Stimulated activated CD4-positive, alpha-beta T cell treated with anti-CD3 and anti-CD28 coated beads, Interleukin-1b, Interleukin-23, amount 100 ng/mL, for 24 hours (primary cell): ENCODE data around the gene C22orf31.
A peak's percentile ranks its signal among the peaks of the same experiment; 100 is the strongest.

ENCODE experiments used
- DNase-seq, 4 experiments: peaks; one replicate each; pipeline ENCODE4 v3.0.0-alpha.2; 2020; ENCODE audit warnings: low read depth in 4 of 4, low spot score in 1 of 4

Gene C22orf31

DNA sequence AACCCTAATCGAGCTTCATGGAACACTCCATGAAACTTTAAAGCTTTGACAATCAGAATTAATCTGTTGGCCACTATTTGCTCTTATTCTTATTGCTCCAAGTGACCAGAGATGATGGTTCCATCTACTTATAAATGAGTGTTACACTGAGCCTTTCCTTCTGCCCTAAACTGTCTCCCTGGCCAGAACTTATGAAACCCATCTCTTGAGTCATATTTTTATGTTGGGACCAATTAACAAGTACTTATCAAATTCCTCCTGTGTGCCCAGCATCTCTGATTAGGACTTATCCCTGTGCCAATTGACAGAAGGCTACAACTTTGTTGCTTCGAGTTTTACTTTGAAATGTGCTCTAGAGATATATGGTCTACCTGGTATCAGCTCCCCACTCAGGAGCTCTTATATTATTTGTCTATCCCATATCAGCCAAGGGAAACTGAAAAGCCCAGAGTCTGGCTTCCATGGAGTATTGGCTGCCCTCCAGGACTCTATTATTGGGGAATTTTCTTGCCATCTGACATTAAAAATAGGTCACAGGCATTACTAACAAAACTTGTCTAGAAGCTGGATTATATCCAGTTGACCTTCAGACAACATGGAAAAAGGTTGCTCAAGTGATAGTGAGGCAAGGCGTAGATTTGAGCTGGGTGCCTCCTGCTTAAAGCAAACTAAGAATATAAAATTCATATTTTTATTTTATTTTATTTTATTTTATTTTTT is 20.0 kb upstream of the C22orf31 start:
- no peak for DNase-seq

DNA sequence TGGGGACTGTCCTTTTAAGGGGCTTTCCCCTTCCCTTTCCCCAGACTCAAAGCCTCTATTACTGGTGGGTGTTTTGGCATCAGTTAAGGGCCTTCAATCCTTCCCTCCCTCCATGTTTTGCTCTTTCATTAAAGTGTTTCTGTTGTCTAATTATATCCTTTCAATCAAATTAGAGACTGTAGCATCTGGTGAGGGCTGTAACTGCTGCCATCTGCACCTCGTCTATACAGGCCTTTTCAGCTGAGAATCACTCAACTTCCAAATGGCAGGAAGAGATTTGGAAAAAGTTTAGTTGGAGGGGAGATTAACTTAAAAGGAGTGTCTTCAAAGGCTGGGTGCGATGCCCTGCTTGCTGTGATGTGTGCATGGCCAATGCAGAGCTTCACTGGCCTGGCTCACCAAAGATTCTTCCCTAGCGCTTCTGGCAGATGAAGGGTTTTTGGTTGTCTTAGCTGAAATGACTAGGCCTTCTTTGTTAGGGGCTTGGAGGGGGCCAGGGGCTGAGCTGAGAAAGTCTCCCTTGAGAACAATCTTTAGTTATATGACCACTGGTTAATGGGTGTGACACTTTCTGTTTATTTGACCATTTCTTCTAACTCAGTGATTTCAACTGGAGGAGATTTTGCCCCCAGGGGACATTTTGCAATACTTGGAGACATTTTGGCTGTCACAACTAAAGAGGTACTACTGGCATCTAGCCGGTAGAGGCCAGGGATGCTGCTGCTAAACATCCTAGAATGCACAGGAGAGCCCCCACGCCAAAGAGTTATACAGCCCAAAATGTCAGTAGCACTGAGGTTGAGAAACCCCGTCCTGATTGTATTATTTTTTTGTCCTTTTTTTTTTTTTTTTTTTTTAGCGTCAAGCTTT is 18.7 kb upstream of the C22orf31 start:
- DNase-seq = no peak

DNA sequence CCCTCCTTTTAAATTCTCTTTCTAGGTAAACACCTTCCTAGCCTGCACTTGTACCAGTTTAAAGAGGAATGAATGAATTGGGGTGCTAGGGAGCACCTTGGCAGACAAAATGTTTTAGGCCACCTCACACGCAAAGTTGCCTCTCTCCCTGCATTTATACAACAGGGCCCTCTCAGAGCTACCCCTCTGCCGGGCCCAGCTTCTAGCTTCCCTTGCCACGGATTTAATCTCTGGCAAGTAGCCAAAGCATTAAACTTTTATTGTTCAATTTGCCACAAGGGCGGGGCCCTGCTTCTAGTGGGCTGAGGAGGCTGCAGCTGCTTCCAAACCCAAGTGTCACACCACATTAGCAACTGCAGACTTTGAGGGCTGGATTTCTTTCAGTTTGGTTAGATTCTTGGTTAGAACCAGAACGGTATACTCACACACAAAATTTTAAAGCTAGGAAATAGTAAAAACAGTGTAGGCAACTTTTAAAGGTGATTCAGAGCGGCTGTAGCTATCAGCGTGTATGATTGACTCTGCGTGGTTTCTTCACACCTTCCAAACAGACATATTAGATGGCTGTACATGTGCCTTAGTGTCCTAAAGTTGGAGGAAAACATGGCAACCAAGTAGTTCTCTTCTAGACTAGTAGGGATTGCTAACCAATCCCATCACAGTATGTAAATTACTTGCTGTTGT is 17.7 kb upstream of the C22orf31 start:
- DNase-seq = no peak

DNA sequence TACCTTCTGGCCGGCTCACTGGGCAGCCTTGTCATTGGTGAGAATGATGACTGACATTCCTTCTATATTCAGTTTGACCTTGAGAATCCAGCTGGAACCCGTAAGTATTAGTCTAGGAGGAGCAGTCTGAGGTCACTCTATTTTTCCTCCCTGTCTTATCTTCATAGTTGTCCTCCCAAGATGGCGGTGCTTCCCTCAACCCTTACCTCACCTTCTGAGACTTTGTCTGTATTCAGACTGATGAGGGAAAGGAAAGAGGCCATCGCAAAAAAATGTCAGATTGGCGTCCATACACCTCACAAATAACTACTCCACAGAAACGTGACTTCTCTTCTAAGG is 17.2 kb upstream of the C22orf31 start:
- DNase-seq = no peak

DNA sequence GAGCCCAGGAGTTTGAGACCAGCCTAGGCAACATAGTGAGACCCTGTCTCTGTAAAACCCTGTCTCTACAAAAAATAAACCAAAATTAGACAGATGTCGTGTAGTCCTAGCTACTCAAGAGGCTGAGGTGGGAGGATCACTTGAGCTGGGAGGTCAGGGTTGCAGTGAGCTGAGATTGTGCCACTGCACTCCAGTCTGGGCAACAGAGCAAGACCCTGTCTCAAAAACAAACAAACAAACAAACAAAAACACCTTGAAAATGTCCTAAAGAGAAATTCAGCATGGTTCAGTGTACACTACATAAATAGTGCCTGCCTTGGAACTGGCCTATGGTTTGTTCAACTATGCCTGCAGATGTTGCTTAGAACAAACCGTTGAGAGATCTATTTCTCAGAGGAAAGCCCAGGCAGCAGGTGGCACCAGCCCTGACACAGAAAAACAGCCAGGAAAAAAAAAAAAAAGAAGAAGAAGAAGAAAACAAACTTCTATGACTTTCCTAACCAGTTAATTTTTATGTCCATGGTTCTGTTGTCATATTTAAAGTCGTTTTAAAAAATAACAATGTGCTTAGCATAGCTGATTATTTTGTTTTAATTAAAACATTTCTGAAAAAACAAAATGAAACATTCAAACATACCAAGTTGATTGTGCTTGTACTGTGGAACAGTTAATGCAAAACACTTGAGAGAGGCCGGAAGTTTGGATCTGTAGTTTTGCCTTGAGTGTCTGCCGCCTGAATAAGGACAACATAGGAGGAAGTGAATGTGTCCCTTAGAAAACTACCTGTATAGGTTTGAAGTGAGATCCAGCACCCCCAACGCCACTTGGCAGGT is 16.6 kb upstream of the C22orf31 start:
- DNase-seq = no peak

DNA sequence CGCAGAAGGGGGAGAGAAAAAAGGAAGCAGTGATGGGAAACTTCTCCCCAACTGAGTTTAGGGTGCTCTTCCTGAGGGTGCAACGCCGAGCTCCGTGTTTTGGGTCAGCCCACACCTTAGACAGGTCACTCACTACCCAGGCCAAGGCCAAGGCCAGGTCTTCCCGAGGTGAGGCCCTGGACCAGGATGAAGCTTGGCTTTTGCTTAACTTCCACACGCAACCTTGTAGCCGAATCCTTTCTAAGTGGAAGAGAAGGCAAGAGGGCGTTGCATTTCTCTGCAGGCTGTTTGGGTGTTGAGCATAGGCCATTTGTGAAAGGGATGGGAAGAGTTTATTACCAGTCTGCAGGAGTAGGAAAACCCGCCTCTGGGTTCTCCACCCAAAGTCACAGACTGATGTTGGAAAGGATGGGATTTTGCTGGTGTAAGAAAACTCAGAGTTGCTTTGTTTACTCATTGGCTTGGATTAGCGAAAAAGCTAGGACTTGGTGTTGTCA is 12.7 kb upstream of the C22orf31 start:
- no peak for DNase-seq

DNA sequence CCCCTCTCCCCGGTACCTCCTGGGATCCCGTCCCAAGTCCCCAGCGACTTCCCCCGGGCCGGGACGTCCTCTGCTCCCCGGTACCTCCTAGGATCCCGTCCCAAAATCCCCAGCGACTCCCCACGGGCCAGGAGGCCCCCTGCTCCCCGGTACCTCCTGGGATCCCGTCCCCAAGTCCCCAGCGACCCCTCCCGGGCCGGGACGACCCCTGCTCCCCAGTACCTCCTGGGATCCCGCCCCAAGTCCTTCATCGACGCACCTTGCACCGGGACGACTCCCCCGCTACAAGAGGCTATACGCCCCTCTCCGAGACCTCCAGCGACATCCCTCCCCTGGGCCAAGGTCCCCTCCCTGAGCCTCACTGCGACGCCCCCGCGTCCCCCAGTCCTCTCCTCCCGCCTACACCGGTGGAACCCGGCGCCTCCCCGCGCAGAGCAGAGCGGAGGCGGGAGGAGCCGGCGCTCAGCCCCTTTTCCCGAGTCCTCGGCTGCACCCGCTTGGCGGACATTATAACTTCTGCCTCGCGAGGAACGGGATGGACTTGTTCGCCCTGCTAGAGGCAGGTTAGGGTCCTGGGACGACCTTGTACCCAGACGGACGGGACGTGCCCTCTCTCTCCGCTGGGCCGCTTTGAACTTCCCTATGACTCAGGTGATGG is 12.1 kb upstream of the C22orf31 start:
- no peak for DNase-seq

DNA sequence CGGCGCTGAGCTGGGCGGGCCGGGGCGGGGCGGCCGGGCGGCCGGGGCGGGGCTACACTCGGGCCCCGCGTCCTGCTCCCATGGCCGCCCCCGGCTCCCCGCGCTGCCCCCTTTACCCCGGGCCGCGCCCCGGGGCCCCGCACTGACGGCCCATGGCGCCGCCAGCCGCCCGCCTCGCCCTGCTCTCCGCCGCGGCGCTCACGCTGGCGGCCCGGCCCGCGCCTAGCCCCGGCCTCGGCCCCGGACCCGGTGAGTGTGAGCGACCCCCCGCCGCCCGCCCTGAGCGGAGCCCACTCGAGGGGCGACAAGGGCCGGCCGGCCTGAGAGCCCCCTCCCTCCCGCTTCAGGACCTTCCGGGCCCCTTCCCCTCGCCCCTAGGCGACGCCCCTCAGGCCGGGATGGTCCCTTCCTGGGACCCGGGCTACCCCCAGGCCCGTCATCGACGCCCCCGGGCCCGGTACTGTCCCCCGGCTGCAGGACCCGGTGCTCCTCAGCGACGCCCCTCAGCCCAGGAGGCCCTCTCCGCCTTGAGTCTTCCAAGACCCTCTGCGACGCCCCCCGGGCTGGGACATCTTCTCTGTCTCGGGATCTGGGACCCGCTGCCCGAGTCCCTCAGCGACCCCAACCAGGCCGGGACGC is 11.5 kb upstream of the C22orf31 start, which contains the start of gene KREMEN1:
KREMEN1 (plus strand) TSS at position 57 of the 639 bp plus-strand sequence; CDS start at position 153, 96 bp downstream.
- DNase-seq = no peak

DNA sequence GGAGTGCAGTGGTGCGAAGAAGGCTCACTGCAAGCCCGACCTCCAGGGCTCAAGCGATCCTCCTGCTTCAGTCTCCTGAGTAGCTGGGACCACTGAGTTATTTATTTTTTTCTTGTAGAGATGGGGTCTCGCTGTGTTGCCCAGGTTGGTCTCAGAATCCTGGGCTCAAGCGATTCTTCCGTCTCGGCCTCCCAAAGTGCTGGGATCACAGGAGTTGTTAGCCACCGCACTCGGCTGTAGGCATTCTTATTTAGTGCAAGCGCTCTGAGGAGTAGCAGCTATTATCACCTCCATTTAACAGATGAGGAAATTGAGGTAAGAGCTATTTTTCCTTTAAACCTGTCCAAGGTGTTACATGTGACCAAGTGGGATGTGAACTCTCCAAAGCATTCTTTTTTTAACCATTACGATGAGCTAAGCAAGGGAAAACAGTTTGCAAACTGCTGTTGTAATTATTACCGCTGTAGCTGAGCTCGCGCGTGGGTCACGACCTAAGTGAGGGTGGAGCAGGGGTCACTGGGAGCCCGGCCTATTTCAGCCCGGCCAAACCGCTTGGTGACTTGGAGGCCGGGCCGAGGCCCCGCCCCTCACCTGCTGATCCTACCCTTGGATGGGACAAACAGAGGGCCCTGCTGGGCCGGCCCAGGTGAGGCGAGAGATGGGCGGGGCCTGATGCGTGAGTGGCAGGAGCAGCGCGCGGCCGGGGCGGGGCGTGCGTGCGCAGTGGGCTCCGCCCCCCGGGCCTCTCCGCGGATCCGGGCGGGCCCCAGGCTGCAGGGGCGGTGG is 10.8 kb upstream of the C22orf31 start:
- peak; percentile 46 to 82 (median 72) for DNase-seq

DNA sequence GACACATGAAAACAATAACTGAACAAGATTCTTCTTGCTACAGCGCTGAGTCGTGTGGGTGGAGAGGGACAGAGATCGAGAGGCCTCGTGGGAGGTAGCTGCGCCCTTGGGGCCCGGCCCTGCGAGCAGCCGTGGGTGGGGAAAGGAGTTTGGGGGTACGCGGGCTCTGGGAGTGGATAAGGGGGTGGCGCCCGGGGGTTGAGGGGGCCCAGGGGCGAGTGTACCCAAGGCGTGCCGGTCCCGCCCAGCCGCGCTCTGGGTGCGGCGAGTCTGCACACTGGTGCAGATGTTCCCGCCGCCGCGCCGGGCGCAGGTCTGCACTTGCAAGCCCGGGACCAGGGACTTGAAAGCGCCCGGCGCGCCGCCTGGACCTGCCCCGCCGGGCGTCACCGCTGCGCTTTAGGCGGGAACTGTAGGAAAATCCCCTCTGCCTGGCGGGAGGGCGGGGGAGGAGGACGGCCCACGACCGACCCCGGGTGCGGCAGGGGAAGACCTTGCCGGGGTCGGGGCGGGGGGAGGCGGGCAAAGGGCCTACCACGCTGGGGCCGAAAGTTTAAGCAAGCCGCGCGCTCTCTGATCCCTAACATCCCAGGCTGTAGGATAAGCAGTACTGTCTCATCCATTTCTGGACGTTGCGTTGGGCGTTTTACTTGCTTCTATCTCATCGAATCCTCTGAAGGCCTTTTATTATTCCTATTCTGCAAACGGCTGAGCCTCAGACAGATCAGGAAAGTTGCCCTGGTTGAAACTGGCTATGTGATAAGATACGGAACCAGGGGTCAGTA is 9.8 kb upstream of the C22orf31 start:
- DNase-seq = peak in 2 of 4 experiments; percentile 19 to 22

DNA sequence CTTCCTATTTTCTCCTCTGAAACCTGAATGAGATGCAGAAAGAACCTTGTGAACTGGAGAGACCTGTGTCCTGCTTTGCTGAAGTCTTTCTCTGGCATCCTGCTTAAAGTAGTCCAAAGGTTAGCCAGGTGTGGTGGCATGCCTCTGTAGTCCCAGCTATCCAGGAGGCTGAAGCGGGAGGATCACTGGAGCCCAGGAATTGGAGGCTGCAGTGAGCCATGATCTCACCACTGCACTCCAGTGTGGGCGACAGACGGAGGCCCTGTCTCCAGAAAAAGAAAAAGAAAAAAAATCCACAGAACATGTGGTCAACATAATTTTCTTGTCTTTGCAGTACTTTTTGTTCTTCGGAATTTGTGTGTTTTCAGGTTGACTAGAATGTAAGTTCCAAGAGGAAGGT is 8.9 kb upstream of the C22orf31 start:
- no peak for DNase-seq

DNA sequence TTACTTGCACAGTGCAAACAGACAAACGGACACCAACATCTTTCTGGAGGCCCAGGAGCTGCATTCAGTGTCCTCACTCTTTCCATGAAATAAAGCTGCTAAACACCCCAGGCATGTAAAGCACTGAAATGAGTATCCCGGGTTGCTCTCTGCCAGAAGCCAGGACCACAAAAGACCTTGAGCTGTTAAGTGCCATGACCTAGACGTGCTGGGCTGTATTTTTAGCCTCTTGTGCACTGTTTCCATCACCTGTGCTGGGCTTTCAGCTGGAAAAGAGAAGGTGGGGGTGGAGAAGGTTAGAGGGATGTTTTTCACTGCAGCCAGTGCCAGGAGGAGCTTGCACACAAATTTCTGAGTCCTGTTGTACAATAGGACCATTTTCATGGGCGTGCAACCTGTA is 7.8 kb upstream of the C22orf31 start:
- no peak for DNase-seq

DNA sequence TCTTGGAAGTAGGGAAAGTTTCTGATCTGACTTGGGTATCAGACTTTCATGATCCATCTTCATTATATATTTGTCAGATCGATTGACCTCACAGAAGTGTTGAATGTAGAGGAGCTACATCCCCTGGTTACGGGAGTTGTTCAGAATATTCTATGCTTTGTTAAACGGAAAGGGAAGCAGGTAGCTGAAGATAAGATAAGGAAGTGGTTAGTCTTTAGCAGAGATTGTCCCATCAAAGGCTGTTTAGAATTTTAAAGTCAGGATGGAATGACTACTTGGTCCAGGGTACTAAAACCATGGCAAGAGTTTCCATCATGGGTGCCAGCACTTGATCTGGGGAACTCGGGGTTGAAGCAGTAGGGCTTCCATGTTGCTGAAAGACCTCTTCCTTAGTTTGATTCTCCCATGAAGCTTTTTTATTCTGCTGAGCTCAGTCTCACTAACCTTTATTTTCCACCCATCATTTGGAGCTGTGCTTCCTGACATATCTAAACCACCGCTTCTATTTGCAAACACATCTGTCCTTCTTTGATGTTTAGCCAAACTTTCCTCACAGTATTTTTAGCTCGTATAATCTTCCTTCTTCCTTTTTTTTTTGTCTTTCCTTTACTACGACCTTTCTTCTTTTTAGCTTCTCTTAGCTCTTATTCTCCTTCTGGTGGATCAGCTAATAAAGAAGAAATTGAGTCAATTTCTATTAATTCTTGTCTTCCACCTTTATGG is 4.0 kb upstream of the C22orf31 start:
- DNase-seq = no peak

DNA sequence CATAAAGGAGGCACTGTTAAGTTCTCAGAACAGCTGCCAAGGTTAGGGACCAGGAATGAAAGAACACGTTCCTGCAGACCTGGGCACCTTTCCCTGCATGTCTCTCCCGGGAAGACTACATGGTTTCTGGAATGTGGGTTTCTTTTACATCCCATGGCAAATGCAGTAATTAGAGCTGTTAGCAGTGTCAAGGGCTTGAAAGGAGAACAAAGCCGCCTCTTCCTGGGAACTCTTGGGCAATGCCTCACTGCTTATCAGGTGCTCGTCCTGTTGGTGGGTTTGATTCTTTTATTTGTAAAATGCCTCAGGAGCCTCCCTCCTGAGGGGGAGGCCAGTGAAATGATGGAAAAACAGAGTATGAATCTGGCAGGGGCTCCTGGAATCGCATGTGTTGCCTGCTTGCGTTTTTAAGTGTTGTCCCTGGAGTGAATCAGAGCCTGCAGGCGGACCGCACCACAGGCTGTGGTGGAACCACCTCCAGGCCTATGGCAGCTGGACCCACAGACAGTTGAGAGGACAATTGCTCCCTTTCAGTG is 723 bp upstream of the C22orf31 start:
- DNase-seq = no peak

DNA sequence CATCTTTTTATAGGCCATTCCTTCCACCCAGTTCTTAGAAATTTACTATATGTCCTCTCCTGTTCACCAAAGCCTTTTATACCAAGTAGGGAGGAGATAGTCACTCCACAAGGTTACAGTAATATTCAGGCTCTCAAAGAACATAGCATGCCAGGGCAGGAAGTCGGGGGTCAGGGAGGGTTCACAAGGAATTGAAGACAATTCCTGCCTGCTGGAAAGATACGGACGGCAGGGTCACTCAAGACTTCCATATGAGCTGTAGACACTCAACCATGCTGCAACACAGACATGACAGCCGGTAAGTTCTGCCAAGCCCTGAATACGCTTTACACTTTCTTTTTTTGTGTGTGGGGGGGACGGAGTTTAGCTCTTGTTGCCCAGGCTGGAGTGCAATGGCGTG is 700 bp downstream of the C22orf31 start:
- no peak for DNase-seq

DNA sequence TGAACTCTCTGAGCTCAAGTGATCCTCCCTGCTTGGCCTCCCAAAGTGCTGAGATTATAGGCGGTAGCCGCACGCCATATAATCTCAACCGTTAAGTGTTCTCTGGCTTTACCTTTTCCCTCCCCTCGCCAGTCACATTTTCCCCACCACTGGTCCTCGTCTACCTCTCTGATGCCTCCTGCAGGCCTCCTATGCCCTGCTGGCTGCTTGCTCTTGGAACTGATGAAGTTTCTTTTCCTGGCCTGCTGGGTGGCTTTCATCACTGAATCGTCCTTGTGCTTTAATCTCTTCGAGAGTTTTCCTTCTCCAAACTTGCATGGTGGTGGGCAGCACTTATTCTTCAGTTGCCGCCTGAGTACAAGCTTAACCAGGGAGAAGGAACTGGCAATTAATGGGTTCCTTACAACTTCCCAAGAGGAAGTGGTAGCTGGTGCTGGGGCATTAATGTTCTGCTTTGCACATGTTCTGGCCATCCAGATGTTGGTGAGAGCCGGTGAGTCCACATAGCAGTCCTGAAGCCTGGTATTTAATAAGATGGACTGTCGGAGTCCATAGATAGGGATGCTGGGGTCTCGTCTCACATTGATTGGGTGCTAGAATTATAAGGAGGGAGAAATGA is 1.3 kb downstream of the C22orf31 start:
- no peak for DNase-seq

DNA sequence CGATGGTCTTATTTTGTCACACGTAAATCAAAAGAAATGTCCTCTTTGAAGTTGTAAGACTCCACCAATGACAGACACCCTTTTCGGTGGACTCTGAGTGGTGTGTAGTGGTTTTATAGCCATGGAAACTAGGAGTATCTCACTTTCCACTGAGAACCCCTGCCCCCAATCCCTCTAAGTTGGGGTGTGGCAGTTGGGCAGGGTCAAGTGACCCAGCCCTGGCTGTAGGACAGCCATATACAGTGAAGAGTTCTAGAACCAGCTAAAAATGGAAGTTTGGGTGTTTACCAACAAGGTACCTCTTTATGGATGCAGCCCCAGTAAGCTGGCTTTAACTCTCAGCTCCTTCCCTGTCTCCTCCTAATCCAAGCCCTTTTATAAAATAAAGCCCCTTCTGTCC is 5.2 kb downstream of the C22orf31 start:
- DNase-seq = no peak
